GM18873 (cell line): Measurements from ENCODE around the gene RERE.
"Not testable (repeated sequence)": the region's sequence is repeated elsewhere in the genome, so short reads cannot be mapped to it uniquely, and the experiment has no call there.

ENCODE experiments used
- ATAC-seq: cut with Tn5 transposase; IDR thresholded peaks from one replicate; pipeline ENCODE4 v1.9.1; 2021; ENCODE audit warnings: mild to moderate bottlenecking, moderate library complexity, moderate number of reproducible peaks; ENCODE audit not compliant: unreplicated experiment, low FRiP score

Gene RERE

DNA sequence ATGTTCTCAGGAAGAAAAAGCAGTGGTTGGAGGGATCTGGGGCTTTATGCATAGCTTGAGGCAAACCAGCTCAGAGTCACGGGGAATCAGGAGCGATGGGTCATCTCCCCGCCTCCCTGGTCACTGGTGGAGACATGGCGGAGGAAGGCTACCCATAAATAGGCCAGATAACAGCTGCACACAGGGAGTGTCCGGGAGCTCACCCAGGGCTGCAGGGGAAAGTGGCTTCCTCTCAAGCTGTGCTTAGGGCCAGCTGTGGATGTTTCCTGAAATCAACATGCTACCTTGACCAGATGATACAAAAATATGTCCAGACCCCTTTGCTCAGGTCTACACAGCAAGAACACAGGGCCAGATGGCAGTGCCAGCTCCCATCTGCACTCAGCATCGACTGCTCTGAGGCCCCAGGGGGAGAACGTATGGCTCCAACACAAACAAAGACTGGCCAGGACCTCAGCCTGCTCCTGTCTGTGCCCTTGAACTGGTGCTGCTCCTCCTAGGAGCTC lies 27.1 kb upstream of the RERE start:
- ATAC-seq = no peak

- no peak for ATAC-seq
Observed at GRCh38 chr1:8841395-8841794, 24.0 kb upstream of the RERE start.

GRCh38 chr1:8839990-8840389 lies 22.6 kb upstream of the RERE start:
- no peak for ATAC-seq

GRCh38 chr1:8835941-8836643 lies 18.7 kb upstream of the RERE start:
- no peak for ATAC-seq

- no peak for ATAC-seq
Observed at GRCh38 chr1:8831340-8831739, 13.9 kb upstream of the RERE start.

- ATAC-seq = not testable (repeated sequence)
Observed at GRCh38 chr1:8830732-8831131, 13.3 kb upstream of the RERE start.

DNA sequence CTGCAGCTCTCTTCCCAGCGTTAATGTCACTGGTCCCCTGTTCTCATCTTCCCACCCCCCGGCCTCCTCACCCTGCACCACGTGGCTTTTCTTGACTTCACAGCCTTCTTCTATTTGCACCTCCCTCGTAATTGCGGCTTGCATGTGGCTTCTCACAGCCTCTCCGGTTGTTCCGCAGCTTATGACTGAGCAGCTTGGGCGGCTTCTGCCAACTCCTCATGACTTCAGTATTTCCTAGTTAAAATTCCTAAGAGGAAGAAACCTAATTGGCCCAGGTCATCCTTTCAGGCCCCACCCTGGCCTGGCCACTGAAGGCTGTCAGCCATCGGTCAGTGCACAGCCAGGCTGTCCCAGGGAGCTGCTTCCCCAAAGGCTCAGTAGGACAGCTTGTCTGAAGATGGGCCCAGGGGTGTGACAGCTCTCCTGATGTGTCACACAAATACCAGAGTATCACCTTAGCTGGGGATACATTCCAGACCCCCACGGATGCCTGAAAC lies 8.6 kb upstream of the RERE start:
- ATAC-seq = no peak

- no peak for ATAC-seq
Observed at GRCh38 chr1:8823295-8823664, 5.8 kb upstream of the RERE start.

GRCh38 chr1:8822373-8823294 lies 5.2 kb upstream of the RERE start:
- ATAC-seq = no peak

- no peak for ATAC-seq
Observed at GRCh38 chr1:8821084-8821483, 3.6 kb upstream of the RERE start.

- ATAC-seq = not testable (repeated sequence)
Observed at GRCh38 chr1:8818789-8819188, 1.3 kb upstream of the RERE start.

DNA sequence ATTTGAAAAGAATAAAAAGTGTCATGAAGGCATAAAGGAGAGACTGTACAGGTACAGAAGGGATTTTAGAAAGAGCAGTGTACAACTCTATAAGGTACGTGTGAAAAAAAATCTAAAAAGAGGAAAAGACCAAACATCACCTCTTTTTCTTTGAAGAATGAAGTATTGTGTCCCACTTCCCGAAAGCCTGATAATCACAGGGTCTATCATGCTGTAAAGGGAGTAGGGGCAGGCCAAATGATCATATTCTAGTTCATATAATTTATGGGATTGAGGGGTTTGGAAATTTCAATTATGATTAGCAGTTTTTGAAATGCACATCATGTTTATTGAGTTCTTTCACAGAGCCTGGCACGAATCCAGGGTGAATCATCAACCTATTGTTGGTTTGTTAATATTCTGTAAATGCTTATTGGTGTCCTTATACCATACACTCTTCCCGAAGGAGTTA lies 910 bp upstream of the RERE start:
- ATAC-seq = no peak

- ATAC-seq = no peak
Observed at GRCh38 chr1:8816831-8817411, 519 bp downstream of the RERE start.

DNA sequence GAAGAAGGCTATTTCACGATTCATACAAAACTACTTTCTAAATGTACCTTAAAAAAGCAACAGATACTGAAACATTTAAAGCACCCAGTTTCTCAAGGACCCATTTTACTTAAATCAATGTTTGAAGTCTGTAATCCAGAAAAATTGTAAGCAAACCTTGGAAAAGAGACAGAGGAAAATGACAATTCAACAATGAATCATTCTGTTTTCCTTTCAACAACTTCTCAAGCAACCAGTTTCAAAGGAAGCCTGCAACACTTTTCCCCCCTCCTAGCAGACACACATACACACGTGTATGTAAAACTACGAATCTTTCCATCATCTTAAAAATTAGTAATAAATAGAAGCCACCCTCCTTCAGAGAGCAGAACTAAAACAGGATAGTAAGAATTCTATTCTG lies 1.2 kb downstream of the RERE start:
- ATAC-seq = no peak

GRCh38 chr1:8815582-8816151 lies 1.8 kb downstream of the RERE start:
- no peak for ATAC-seq

- no peak for ATAC-seq
Observed at GRCh38 chr1:8814865-8815264, 2.6 kb downstream of the RERE start.

DNA sequence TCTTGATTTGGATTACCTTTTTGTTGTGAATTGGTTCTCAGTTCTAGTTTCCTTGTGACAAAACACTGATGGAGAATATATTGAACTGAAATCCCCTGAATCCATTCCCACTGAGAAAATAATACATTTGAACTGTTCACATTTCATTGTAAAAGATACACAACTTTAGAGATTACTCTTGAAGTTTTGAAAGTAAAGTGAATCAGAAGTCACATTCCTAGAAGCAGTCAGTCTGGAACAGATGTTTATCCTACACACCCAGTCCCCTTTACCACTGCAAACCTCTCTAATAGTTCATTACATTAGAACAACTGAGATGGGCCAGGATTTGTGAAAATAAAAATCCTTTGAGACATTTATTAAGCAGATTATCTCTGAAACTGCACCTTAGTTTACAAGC lies 3.4 kb downstream of the RERE start:
- ATAC-seq = no peak

DNA sequence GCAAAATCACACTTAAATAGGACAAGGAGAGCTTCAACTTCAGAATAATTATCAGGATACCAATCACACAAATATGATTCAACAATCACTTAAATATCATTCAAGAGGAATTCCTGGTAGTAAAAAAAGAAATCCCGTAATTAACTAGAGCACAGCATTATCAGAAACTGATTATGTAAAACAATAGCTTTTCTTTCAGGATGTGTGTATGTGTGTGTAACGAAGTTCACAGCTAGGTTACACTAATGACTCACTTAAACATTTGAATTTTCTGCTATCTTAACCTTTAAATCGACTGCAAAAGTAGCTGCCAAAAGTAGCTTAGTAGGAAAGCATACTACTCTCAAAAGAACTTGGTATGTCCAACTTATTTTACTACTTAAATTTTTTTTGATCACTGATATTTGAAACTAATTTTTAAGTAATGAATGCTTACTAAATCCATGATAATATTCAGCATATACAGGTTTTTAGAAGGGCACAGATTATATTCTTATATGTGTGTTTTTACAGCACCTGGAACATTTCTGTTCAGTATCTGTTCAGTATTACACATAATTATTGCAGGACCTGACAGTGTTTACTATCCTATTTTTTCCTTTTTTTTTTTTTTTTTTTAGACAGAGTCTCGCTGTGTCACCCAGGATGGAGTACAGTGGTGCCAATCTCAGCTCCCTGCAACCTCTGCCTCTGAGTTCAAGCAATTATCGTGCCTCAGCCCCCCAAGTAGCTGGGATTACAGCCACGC lies 4.2 kb downstream of the RERE start:
- ATAC-seq = no peak

GRCh38 chr1:8812081-8812480 lies 5.4 kb downstream of the RERE start:
- ATAC-seq = no peak

- ATAC-seq = no peak
Observed at GRCh38 chr1:8810987-8811386, 6.5 kb downstream of the RERE start.
